DOHH2 (cell line): Measurements from ENCODE around the gene INF2.

ENCODE experiments used
- EZH2phosphoT487 ChIP-seq: fragments of 200-600 bp; sonication (generic); IDR thresholded peaks from 2 replicates; pipeline ENCODE4 v1.6.1; 2017; ENCODE audit warnings: borderline replicate concordance, mild to moderate bottlenecking, antibody characterized with exemption, low read length, moderate library complexity, mixed read lengths
- TF ChIP-seq, protein P1 (sequence below): fragments of 200-600 bp; sonication (generic); IDR thresholded peaks from one replicate; pipeline ENCODE4 v1.5.1; 2014; ENCODE audit warnings: antibody characterized with exemption, mild to moderate bottlenecking, low read depth, low read length; ENCODE audit not compliant: poor library complexity, severe bottlenecking

DNA sequence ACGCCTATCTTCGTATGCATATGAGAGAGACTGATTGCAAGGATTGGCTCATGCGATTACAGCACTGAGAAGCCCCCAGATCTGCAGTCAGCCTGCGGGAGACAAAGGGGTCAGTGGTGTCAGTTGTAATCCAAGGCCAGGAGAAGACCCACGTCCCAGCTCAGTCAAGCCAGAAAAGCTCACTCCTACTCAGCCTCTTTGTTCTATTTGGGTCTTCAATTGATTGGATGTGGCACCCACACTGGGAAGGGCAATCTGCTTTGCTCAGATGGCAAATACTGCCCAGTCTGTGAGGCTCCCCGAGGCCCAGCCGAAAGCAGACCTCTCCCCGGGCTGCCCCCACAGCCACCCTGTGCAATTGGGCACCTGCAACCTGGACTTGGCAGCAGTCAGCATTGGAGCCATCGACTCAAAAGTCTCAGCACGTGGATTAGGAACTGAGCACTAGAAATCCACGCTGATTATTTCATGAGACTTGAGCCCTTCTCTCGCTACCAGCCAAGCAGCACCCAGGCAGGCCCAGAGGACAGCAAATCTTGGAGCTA lies 45.3 kb upstream of the INF2 start:
- TF ChIP-seq, protein P1, sequence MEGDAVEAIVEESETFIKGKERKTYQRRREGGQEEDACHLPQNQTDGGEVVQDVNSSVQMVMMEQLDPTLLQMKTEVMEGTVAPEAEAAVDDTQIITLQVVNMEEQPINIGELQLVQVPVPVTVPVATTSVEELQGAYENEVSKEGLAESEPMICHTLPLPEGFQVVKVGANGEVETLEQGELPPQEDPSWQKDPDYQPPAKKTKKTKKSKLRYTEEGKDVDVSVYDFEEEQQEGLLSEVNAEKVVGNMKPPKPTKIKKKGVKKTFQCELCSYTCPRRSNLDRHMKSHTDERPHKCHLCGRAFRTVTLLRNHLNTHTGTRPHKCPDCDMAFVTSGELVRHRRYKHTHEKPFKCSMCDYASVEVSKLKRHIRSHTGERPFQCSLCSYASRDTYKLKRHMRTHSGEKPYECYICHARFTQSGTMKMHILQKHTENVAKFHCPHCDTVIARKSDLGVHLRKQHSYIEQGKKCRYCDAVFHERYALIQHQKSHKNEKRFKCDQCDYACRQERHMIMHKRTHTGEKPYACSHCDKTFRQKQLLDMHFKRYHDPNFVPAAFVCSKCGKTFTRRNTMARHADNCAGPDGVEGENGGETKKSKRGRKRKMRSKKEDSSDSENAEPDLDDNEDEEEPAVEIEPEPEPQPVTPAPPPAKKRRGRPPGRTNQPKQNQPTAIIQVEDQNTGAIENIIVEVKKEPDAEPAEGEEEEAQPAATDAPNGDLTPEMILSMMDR = no peak
- TF ChIP-seq EZH2phosphoT487 = no peak
